Left lobe of liver (tissue), 2 donors: Measurements from ENCODE around the gene CTXND2. TPM values are rescaled to one million over a fixed set of nuclear protein-coding genes. Genes with fewer than 3 reads are reported as not detected.
"Not testable (repeated sequence)": the region's sequence is repeated elsewhere in the genome, so short reads cannot be mapped to it uniquely, and the experiment has no call there.

Experiments
- ATAC-seq: fragments of 200-7000 bp; cut with Tn5 transposase; one replicate; pipeline ENCODE4 v1.9.1; 2020; ENCODE audit warnings: mild to moderate bottlenecking, moderate library complexity
- DNase-seq: peaks from one replicate; pipeline ENCODE4 v3.0.0-alpha.2; 2020; ENCODE audit warnings: low spot score
- total RNA-seq: library from RNA; stranded (reverse); gene quantifications from one replicate; pipeline ENCODE4 v1.2.1, GENCODE V29; 2021
- donor health status: DM: no; HTN: no; CAD: no; lungs with moderate emphysema.
- donor health status: DM: no; HTN: yes; CAD: no.

Gene CTXND2
- total RNA-seq, 1 donor from 2014 or later, result not detected

- DNase-seq (no peak), ATAC-seq (no peak)
Measured at GRCh38 chr1:150888727-150889126, 1.8 kb downstream of the CTXND2 start.

- no peak for ATAC-seq
Measured at GRCh38 chr1:150890033-150890416, 3.1 kb downstream of the CTXND2 start.

GRCh38 chr1:150893336-150893913 lies 6.5 kb downstream of the CTXND2 start:
- no peak for ATAC-seq
- no peak for DNase-seq

More at GRCh38 chr1:150890033-150890416, 3.1 kb downstream of the CTXND2 start:
- DNase-seq, result no peak

GRCh38 chr1:150895618-150896017 lies 8.7 kb downstream of the CTXND2 start:
- peak; percentile 45 for ATAC-seq
- DNase-seq, result no peak

- not testable (repeated sequence) for ATAC-seq, DNase-seq
Measured at GRCh38 chr1:150899795-150900194, 12.9 kb downstream of the CTXND2 start.

GRCh38 chr1:150902346-150902745 lies 15.4 kb downstream of the CTXND2 start:
- no peak for ATAC-seq

GRCh38 chr1:150902751-150903150 lies 15.8 kb downstream of the CTXND2 start:
- ATAC-seq, result no peak
- no peak for DNase-seq

More at GRCh38 chr1:150902346-150902745, 15.4 kb downstream of the CTXND2 start:
- no peak for DNase-seq

- DNase-seq (no peak), ATAC-seq (no peak)
Measured at GRCh38 chr1:150905301-150905700, 18.4 kb downstream of the CTXND2 start.

- DNase-seq (no peak), ATAC-seq (no peak)
Measured at GRCh38 chr1:150906329-150906728, 19.4 kb downstream of the CTXND2 start.

GRCh38 chr1:150906813-150907212 lies 19.9 kb downstream of the CTXND2 start:
- ATAC-seq (no peak), DNase-seq (no peak)

GRCh38 chr1:150909585-150910180 lies 22.7 kb downstream of the CTXND2 start:
- DNase-seq (no peak), ATAC-seq (no peak)

GRCh38 chr1:150912623-150913022 lies 25.7 kb downstream of the CTXND2 start:
- no peak for DNase-seq
- no peak for ATAC-seq

- DNase-seq (no peak), ATAC-seq (no peak)
Measured at GRCh38 chr1:150917387-150917786, 30.5 kb downstream of the CTXND2 start.

- ATAC-seq, result peak; percentile 78
- DNase-seq, result peak; percentile 73
Measured at GRCh38 chr1:150922519-150922975, 35.6 kb downstream of the CTXND2 start.

- no peak for ATAC-seq
- DNase-seq, result no peak
Measured at GRCh38 chr1:150925080-150925479, 38.1 kb downstream of the CTXND2 start.

GRCh38 chr1:150926097-150926741 lies 39.3 kb downstream of the CTXND2 start, which contains the start of gene SETDB1:
Gene SETDB1, plus strand, starts transcription at chr1:150926363. Its CDS starts 1,352 bp downstream, at chr1:150927715.
- ATAC-seq, result peak; percentile 95

GRCh38 chr1:150927624-150928023 lies 40.7 kb downstream of the CTXND2 start:
- ATAC-seq (no peak), DNase-seq (no peak)

More at GRCh38 chr1:150926097-150926741, 39.3 kb downstream of the CTXND2 start, which contains the start of gene SETDB1:
- peak; percentile 98 for DNase-seq

- DNase-seq, result no peak
- no peak for ATAC-seq
Measured at GRCh38 chr1:150928286-150928685, 41.4 kb downstream of the CTXND2 start.

GRCh38 chr1:150928775-150929174 lies 41.8 kb downstream of the CTXND2 start:
- ATAC-seq, DNase-seq: not testable (repeated sequence)

- ATAC-seq (no peak), DNase-seq (no peak)
Measured at GRCh38 chr1:150931773-150932172, 44.8 kb downstream of the CTXND2 start.

GRCh38 chr1:150944856-150945255 lies 57.9 kb downstream of the CTXND2 start:
- DNase-seq (no peak), ATAC-seq (no peak)

GRCh38 chr1:150954708-150955107 lies 67.8 kb downstream of the CTXND2 start:
- DNase-seq (no peak), ATAC-seq (no peak)
